Measurements from ENCODE around the gene RERE. TPM values are rescaled to one million over a fixed set of nuclear protein-coding genes. Genes with fewer than 3 reads are reported as not detected.

The RERE gene
- total RNA-seq, 1 experiment from 2014 or later, result 161 TPM

DNA sequence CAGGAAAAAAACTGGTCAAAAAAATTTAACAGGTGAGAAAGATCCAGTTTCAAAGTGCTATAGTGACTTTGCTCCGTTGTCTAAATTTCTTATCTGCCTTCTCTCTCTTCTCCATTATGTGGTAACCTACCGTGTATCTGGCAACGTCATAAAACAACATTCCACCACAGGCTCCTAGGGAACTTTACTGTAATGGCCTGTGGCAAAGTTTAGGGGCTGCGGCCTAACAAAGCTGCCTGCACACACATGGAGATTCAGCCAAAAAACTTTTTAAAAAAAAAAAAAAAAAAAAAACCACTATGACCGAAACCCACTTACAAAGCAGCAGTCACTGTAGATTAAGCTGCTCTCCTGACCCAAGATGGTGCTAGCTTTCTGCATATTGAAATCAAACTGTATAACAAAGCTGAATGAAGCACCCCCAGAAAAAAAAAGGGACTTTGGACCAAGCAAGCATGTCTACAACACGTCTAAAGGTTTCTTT, 296.9 kb downstream of the RERE start:
- Mint-ChIP-seq H3K27ac (peak overlapping the region; percentile 87), H3K4me1 (peaks cover 45% of the 10 kb centered on the region), H3K9me3 (peaks cover 5% of the 10 kb centered on the region), H3K4me3 (no peak overlapping the region), H3K36me3 (peaks cover 14% of the 10 kb centered on the region), H3K27me3 (ENCODE audit: low read depth) (no peaks in the 10 kb centered on the region)
- POLR2A ChIA-PET, result interaction anchor here (0.6 kb wide), 1 partner anchor 57 kb away, joined by 5 read pairs; no protein-coding TSS in a partner anchor
- DNase-seq (ENCODE audit: low spot score) (no peak), ATAC-seq (no peak)
- CTCF ChIA-PET, result interaction anchor here (0.6 to 1.4 kb wide), 5 partner anchors 219 to 876 kb away, joined by 3 to 4 read pairs (median 3); no protein-coding TSS in a partner anchor
- TF ChIP-seq TEAD1 (CRISPR knock-in tag; IDR thresholded peaks at IDR 0.05) (no peak), SMAD4 (CRISPR knock-in tag; IDR thresholded peaks at IDR 0.05) (no peak), MYBL2 (CRISPR knock-in tag; IDR thresholded peaks at IDR 0.05) (no peak), USF1 (CRISPR knock-in tag; IDR thresholded peaks at IDR 0.05) (no peak), PRDM15 (CRISPR knock-in tag; IDR thresholded peaks at IDR 0.05) (no peak), GRHL2 (CRISPR knock-in tag; IDR thresholded peaks at IDR 0.05; ENCODE audit: insufficient replicate concordance, severe bottlenecking) (no peak), SOX15 (CRISPR knock-in tag; IDR thresholded peaks at IDR 0.05) (no peak)
- TF ChIP-seq, protein P1, sequence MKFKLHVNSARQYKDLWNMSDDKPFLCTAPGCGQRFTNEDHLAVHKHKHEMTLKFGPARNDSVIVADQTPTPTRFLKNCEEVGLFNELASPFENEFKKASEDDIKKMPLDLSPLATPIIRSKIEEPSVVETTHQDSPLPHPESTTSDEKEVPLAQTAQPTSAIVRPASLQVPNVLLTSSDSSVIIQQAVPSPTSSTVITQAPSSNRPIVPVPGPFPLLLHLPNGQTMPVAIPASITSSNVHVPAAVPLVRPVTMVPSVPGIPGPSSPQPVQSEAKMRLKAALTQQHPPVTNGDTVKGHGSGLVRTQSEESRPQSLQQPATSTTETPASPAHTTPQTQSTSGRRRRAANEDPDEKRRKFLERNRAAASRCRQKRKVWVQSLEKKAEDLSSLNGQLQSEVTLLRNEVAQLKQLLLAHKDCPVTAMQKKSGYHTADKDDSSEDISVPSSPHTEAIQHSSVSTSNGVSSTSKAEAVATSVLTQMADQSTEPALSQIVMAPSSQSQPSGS (CRISPR knock-in tag; IDR thresholded peaks at IDR 0.05; ENCODE audit: borderline replicate concordance, low read depth), result no peak
- TF ChIP-seq, protein P2, sequence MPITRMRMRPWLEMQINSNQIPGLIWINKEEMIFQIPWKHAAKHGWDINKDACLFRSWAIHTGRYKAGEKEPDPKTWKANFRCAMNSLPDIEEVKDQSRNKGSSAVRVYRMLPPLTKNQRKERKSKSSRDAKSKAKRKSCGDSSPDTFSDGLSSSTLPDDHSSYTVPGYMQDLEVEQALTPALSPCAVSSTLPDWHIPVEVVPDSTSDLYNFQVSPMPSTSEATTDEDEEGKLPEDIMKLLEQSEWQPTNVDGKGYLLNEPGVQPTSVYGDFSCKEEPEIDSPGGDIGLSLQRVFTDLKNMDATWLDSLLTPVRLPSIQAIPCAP (CRISPR knock-in tag; IDR thresholded peaks at IDR 0.05), result no peak

GRCh38 chr1:8519167-8519566, 298.3 kb downstream of the RERE start:
- ChIA-PET CTCF (no interaction called here), POLR2A (no interaction called here)
- TF ChIP-seq ZNF121 (CRISPR knock-in tag; IDR thresholded peaks at IDR 0.05) (peak; percentile 28; the same call in 1 of the 2 replicates), ZNF263 (CRISPR knock-in tag; IDR thresholded peaks at IDR 0.05; ENCODE audit: low read depth) (no peak), ZNF425 (CRISPR knock-in tag; conservative IDR thresholded peaks at IDR 0.05) (no peak)
- TF ChIP-seq, protein P3, sequence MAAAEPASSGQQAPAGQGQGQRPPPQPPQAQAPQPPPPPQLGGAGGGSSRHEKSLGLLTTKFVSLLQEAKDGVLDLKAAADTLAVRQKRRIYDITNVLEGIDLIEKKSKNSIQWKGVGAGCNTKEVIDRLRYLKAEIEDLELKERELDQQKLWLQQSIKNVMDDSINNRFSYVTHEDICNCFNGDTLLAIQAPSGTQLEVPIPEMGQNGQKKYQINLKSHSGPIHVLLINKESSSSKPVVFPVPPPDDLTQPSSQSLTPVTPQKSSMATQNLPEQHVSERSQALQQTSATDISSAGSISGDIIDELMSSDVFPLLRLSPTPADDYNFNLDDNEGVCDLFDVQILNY (CRISPR knock-in tag; IDR thresholded peaks at IDR 0.05), result no peak
- Mint-ChIP-seq H3K36me3 (peaks cover 14% of the 10 kb centered on the region), H3K27me3 (ENCODE audit: low read depth) (no peaks in the 10 kb centered on the region), H3K4me1 (peaks cover 45% of the 10 kb centered on the region), H3K27ac (no peak overlapping the region), H3K9me3 (peaks cover 5% of the 10 kb centered on the region), H3K4me3 (no peak overlapping the region)
- no peak for ATAC-seq
- no peak for DNase-seq (ENCODE audit: low spot score)

Measured in WTC11 (cell line).